ENCODE measurements around the gene RAB44.

DNA sequence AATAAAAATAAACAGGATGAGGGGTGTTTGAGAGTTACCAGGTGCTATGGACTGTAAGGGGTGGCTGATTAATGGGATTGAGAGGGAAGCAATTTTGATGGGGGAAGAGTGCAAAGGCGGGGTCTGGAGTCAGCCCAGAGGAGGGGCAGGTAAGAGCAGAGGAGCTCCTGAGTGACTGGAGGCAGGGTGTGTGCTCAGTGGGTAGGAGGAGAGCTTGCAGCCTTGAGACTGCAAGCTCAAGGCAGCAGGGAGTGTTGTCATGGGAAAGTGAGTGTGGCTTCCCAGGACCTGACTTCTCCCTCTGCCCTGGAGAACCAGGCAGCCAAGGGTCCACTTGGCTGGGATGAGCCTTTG is 54.2 kb downstream of the RAB44 start:
- TF ChIP-seq, protein P1, sequence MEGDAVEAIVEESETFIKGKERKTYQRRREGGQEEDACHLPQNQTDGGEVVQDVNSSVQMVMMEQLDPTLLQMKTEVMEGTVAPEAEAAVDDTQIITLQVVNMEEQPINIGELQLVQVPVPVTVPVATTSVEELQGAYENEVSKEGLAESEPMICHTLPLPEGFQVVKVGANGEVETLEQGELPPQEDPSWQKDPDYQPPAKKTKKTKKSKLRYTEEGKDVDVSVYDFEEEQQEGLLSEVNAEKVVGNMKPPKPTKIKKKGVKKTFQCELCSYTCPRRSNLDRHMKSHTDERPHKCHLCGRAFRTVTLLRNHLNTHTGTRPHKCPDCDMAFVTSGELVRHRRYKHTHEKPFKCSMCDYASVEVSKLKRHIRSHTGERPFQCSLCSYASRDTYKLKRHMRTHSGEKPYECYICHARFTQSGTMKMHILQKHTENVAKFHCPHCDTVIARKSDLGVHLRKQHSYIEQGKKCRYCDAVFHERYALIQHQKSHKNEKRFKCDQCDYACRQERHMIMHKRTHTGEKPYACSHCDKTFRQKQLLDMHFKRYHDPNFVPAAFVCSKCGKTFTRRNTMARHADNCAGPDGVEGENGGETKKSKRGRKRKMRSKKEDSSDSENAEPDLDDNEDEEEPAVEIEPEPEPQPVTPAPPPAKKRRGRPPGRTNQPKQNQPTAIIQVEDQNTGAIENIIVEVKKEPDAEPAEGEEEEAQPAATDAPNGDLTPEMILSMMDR (IDR thresholded peaks at IDR 0.05; ENCODE audit: insufficient read depth, low read depth, low read length): no peak
- no peak for TF ChIP-seq EZH2 (IDR thresholded peaks at IDR 0.05; ENCODE audit: insufficient read depth, low read length)

Data from astrocyte (in vitro differentiated cells and primary cell).